Cortex of kidney (tissue), 1 donor: Measurements from ENCODE around the gene SLC9A7.

Experiments
- DNase-seq: peaks from one replicate; lab custom pipeline; 2025; lab: John Stamatoyannopoulos, UW

Gene SLC9A7

GRCh38 chrX:46573331-46573891 lies 185.5 kb downstream of the SLC9A7 start, which contains the start of gene CHST7:
TSS of gene CHST7 (plus strand) at chrX:46573765. CDS start at chrX:46573932, 167 bp downstream.
- no peak for DNase-seq

GRCh38 chrX:46572340-46572936 lies 186.5 kb downstream of the SLC9A7 start:
- DNase-seq: no peak

DNA sequence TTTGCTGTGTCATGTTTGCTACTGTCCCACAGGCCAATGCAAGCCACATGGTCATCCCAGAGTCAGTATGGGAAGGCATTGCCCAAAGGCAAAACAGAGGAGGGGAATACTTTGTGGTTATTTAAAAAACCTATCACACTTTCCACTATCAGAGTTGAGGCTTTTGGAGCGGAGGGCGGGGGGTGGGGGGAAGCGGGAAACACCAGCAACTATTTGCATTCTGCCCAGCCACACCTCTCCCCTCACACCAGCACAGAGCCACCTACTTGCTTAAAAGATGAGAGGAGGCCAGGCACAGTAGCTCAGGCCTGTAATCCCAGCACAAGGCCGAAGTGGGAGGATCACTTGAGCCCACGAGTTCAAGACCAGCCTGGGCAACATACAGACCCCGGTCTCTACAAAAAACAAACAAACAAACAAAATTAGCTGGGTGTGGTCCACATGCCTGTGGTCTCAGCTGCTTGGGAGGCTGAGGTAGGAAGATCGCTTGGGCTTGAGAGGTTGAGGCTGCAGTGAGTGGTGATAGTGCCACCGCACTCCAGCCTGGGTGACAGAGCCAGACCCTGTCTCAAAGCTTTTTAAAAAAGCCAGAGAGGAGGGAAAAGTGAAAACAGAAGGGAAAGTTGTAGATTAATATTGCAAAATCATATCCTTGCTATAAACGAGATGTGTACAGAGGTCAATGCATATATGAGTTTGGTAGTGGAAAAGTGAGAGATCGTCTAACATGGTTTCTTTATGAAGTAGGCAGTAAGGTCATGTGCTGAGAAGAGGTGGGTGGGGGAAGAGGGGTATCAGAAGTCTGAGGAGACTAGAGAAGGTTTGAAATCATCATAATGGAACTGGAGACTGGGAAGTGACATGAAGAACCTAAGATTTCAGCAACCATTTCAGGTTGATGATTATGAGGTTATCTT lies 187.2 kb downstream of the SLC9A7 start:
- no peak for DNase-seq

DNA sequence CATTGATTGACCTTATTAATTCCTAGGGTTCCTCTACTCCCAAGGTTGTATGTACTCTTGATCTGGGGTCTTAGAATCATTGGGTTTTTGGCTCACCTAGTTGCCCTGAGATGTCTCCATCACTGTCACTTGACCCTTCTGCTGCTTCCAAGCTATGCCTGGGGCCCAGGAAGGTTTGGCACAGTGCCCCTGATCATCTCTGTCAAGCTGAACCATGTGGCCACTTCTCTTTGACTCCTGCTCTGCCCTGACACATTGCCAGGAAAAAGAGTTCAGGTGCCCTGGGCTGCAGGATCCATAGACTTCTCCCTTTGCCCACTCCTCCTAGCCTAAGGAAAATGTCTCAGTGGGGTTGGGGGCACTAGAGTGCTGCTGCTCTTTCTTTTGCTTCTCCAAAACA lies 189.3 kb downstream of the SLC9A7 start:
- DNase-seq: no peak

DNA sequence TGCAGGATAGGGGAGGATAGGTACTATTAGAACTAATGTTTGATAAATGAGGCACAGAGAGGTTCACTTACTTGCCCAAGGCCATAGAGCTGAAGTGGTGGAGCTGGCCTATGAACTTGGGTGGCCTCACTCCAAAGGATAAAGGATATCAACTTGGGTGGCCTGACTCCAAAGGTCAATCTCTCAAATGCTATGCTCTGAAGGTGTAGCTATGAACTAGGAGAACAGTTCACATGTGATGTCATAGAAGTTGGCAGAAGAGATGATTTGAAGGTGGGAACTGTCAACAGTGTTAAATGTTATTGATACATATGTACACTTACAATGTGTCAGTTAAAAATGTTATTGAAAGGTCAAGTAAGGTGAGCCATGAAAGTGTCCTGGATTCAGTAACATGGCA lies 191.5 kb downstream of the SLC9A7 start:
- DNase-seq: no peak

GRCh38 chrX:46561824-46562657 lies 196.9 kb downstream of the SLC9A7 start:
- no peak for DNase-seq

GRCh38 chrX:46559062-46559461 lies 199.9 kb downstream of the SLC9A7 start:
- no peak for DNase-seq

GRCh38 chrX:46554942-46555341 lies 204.0 kb downstream of the SLC9A7 start:
- DNase-seq: no peak

DNA sequence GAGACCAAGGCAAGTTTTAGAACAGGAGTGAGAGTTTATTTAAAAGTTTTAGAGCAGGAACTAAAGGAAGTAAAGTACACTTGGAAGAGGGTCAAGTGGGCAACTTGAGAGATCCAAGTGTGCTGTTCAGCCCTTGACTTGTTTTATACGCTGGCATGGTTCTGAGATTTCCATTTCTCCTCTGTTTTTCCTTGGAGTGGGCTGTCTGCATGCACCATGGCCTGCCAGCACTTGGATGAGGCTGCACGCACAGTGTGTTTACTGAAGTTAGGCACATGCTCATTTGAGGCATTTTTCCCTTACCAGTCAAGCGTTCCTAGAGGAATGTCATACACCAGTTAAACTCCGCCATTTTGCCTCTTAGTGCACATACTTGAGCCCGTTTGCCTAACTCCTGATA lies 205.0 kb downstream of the SLC9A7 start:
- DNase-seq: no peak

- DNase-seq: no peak
Observed at GRCh38 chrX:46551494-46552128, 207.3 kb downstream of the SLC9A7 start.

DNA sequence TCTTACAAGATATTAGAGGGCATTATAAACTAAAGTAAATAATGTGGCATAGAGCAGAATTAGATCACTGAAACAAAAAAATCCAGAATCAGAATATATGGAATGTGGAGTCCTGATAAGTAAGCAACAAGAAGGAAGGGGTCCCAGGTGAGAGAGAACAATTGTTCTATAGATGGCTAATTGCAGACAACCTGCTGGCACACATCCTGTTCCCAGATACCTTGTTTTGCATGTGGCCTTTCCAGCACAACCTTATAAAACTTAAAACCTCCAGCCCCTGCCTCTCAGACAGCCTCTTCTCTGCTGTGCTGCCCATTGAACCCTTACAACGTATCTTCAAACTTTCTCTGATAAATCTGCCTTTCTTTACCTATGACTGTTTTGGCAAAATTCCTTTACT lies 209.0 kb downstream of the SLC9A7 start:
- no peak for DNase-seq
